Superior temporal gyrus (tissue), 1 donor: Measurements from ENCODE around the gene DDX10.
"Not testable (repeated sequence)": the region's sequence is repeated elsewhere in the genome, so short reads cannot be mapped to it uniquely, and the experiment has no call there.

Experiments used
- DNase-seq: peaks from one replicate; pipeline ENCODE4 v3.0.0-alpha.2; 2016; ENCODE audit errors: extremely low spot score

Gene DDX10

DNA sequence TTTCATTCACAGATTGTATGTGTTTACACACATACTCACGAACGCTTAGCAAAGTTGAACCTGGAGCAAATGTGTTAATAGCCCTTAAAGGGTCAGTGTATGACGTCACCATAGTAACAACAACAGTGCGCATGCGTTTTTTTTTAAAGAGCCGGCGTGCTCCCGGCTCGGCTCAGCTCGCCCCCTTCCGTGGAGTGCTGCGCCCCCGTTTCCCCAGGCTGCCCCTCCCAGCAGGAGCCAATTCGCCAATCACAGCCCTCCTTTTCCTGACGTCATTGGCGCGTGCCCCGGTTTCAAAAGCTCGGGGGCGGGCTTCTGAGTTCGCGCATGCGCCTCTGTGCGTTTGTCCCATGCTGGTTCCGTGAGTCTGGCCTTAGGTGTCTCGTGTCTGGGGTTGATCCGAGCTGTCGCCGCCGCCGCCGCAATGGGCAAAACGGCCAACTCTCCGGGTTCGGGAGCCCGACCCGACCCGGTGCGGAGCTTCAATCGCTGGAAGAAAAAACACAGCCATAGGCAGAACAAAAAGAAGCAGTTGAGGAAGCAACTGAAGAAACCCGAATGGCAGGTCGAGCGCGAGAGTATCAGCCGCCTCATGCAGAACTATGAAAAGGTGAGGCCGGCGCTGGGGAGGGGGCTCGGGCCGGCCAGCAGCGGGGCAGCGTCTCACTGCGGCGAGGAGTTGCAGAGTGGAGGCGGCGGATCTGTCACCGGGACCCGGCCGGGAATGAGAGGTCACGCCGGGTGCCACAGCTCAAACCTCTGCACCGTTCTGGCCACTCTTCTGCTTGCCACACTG lies at the start of gene DDX10:
Gene DDX10, plus strand, starts transcription at position 340 of the 796 bp plus-strand sequence. Its CDS starts 85 bp downstream, at position 425.
- DNase-seq, result peak; percentile 100

DNA sequence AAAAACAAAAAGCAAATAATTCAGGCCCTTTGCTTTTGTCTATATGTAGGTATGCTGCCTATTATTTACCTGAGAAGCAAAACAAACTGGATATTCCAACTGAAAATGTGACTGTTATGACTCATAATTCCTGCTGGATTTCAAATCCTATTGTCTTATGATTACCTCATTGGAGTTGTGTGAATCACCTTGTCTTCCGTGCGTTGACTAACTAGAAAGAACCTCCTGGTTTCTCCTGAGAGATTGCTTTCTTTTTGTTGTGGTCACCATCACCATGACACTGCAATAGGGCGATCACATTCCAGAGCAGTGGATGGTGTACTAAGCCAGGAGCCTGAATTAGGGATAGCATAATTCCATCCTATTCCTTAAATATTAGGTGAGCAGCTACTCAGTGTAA lies 48.3 kb upstream of the DDX10 start:
- no peak for DNase-seq

- no peak for DNase-seq
These were observed 47.8 kb upstream of the DDX10 start for GRCh38 chr11:108617055-108617454.

GRCh38 chr11:108618529-108618928 lies 46.3 kb upstream of the DDX10 start:
- no peak for DNase-seq

GRCh38 chr11:108620958-108621772 lies 43.7 kb upstream of the DDX10 start:
- no peak for DNase-seq

- DNase-seq, result no peak
These were observed 42.5 kb upstream of the DDX10 start for GRCh38 chr11:108622341-108622740.

GRCh38 chr11:108624196-108624925 lies 40.5 kb upstream of the DDX10 start:
- DNase-seq, result no peak

DNA sequence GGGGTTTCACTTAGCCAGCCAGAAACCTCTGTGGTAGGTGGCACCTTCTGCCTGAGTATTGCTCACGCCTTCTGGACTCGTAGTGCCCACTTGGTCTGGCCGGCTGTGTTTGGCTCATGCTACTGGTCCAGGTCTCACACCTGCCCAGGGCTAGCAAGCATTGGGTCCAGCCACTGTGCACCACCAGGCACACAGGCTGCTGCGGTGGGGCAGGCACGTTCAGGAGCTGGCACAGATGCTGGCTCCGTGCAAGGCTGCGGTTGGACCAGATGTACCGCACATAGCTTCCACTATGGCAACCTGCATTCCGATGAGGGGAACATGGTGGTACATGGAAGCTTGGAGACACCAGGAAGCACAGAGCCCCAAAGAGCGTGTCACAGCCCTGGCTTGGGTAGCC lies 36.5 kb upstream of the DDX10 start:
- no peak for DNase-seq

GRCh38 chr11:108628812-108629211 lies 36.1 kb upstream of the DDX10 start:
- DNase-seq, result no peak

DNA sequence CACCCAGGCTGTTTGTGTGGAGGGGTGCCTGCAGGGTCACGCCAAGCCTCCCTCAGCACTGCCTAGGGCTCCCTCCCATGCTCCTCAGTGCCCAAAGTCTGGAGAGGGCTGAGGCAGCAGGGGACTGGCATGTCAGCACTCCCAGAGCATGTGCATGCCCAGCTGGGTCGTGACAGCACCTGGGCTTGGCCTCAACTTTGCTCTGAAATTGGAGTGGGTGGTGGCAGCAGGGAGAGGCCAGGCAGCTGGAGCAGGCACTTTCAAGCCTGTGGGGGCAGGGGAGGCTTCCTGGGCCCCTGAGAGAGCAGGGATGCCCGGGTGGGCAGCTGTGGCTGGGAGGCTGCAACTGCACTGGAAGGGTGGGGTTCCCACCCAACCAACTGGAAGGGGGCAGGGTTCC lies 35.6 kb upstream of the DDX10 start:
- no peak for DNase-seq

GRCh38 chr11:108632041-108632704 lies 32.7 kb upstream of the DDX10 start:
- DNase-seq, result no peak

DNA sequence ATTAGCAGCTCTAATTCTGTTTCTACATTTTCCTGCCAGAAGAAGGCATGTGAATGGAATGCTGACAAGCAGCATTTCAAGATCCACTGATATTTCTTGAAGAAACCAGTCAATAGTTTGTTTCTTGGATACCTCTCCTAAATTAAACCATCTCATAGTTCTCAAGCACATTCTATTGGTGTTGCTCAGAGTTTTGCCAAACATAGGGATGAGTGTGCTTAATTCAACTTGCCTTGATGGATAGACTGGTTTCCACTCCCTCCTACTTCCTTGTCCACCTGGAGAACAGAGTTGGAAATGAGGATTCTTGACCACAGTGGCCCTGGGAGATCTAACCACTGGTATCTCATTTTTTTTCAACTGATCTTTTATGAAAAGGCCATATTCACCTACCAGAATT lies 29.8 kb upstream of the DDX10 start:
- DNase-seq, result no peak

DNA sequence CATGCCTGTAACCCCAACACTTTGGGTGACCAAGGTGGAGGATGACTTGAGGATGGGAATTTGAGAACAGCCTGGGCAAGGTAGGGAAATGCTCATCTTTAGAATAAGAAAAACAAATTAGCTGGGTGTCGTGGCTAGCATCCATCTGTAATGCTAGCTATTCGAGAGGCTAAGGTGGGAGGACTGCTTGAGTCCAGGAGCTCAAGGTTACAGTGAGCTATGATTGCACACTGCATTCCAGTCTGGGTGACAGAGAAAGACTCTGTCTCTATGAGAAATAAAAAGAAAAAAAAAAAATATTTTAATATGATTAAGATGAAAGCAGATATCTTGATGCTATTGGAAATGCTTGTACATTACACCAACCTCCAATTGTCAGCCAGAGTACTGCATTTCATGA lies 28.6 kb upstream of the DDX10 start:
- no peak for DNase-seq

- no peak for DNase-seq
These were observed 25.7 kb upstream of the DDX10 start for GRCh38 chr11:108639146-108639545.

GRCh38 chr11:108641752-108642151 lies 23.1 kb upstream of the DDX10 start:
- DNase-seq, result not testable (repeated sequence)

DNA sequence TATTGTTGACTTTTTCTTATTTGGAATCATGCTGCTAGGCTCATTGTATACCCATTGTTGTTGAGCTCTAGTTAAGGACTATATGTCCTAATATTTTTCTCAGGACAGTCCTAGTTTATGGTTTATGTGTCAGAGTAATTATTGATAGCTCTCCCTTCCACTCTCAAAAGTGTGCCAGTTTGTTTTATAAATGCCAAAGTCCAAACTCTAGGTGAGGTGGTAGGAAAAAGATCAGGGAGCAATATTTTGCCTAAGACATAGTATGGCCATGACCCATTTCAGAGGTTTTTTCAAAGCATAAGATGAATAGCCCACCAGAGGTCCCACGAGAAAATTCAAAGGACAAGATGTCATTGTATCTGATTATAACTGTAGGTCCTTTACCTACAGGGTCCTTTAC lies 20.9 kb upstream of the DDX10 start:
- DNase-seq, result no peak

DNA sequence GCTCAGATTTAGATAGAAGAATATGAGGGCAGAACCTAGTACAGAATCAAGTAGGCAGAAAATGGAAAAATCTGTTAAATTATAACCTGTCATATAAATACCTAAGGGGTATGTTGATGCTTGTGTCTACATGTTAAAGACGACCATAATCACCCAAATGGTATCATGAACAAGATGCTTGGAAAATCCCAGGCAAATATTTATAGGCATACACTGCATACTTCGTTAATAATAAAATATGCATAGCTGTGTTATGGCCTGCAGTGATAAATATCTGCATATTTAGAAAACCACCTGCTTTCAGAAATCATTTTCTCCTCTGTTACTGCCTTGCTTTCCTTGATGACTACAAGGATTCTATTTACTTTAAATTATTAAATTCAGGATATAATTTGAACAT lies 18.9 kb upstream of the DDX10 start:
- no peak for DNase-seq

- no peak for DNase-seq
These were observed 17.5 kb upstream of the DDX10 start for GRCh38 chr11:108647387-108647700.

- DNase-seq, result peak; percentile 80
These were observed 17.0 kb upstream of the DDX10 start for GRCh38 chr11:108647701-108648527.

DNA sequence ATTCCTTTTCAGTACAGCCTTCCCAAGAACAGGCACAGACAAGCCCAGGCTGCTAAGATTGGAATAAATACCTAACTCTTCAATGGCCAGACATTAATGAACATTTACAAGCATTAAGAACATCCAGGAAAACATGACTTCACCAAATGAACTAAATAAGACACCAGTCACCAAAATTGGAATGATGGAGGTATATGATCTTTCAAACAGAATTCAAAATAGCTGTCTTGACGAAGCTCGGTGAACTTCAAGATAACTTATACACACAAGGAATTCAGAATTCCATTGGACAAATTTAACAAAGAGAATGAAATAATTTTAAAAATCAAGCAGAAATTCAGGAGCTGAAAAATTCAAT lies 16.4 kb upstream of the DDX10 start:
- no peak for DNase-seq

- DNase-seq, result not testable (repeated sequence)
These were observed 10.8 kb upstream of the DDX10 start for GRCh38 chr11:108654100-108654499.
